ENCODE results near the gene FBXL13.
"Not testable (repeated sequence)": the region's sequence is repeated elsewhere in the genome, so short reads cannot be mapped to it uniquely, and the experiment has no call there.

The FBXL13 gene

GRCh38 chr7:103083210-103083609 is 8.6 kb upstream of the FBXL13 start:
- H3K4me1 ChIP-seq (ENCODE audit: control insufficient read depth, insufficient read depth, low read length, poor library complexity, severe bottlenecking) = no peaks in the 10 kb centered on the region
- no peak for DNase-seq
- H3K36me3 ChIP-seq (ENCODE audit: control insufficient read depth, insufficient read depth, low read length) = peaks cover 20% of the 10 kb centered on the region
- H3K4me3 ChIP-seq (ENCODE audit: insufficient read depth, low read depth, low read length, poor library complexity, severe bottlenecking) = no peak overlapping the region
- no peaks in the 10 kb centered on the region for H3K9me3 ChIP-seq (ENCODE audit: control insufficient read depth, low read length)
- H3K27me3 ChIP-seq (replicated peaks; ENCODE audit: control insufficient read depth, insufficient read depth, low read length, poor library complexity, severe bottlenecking) = no peaks in the 10 kb centered on the region
- H3K27ac ChIP-seq (ENCODE audit: insufficient read depth, low read length, poor library complexity, severe bottlenecking) = no peak overlapping the region

GRCh38 chr7:103082497-103082896 is 7.9 kb upstream of the FBXL13 start:
- no peak for DNase-seq
- Histone ChIP-seq H3K4me3 (ENCODE audit: insufficient read depth, low read depth, low read length, poor library complexity, severe bottlenecking) (no peak overlapping the region), H3K27ac (ENCODE audit: insufficient read depth, low read length, poor library complexity, severe bottlenecking) (no peak overlapping the region), H3K36me3 (ENCODE audit: control insufficient read depth, insufficient read depth, low read length) (peaks cover 16% of the 10 kb centered on the region), H3K9me3 (ENCODE audit: control insufficient read depth, low read length) (no peaks in the 10 kb centered on the region), H3K4me1 (ENCODE audit: control insufficient read depth, insufficient read depth, low read length, poor library complexity, severe bottlenecking) (no peaks in the 10 kb centered on the region), H3K27me3 (replicated peaks; ENCODE audit: control insufficient read depth, insufficient read depth, low read length, poor library complexity, severe bottlenecking) (no peaks in the 10 kb centered on the region)

- peaks cover 14% of the 10 kb centered on the region for H3K36me3 ChIP-seq (ENCODE audit: control insufficient read depth, insufficient read depth, low read length)
- DNase-seq = no peak
- H3K9me3 ChIP-seq (ENCODE audit: control insufficient read depth, low read length) = no peaks in the 10 kb centered on the region
- no peak overlapping the region for H3K4me3 ChIP-seq (ENCODE audit: insufficient read depth, low read depth, low read length, poor library complexity, severe bottlenecking)
- H3K27ac ChIP-seq (ENCODE audit: insufficient read depth, low read length, poor library complexity, severe bottlenecking) = no peak overlapping the region
- no peaks in the 10 kb centered on the region for H3K27me3 ChIP-seq (replicated peaks; ENCODE audit: control insufficient read depth, insufficient read depth, low read length, poor library complexity, severe bottlenecking)
- H3K4me1 ChIP-seq (ENCODE audit: control insufficient read depth, insufficient read depth, low read length, poor library complexity, severe bottlenecking) = peaks cover 6% of the 10 kb centered on the region
Measured at GRCh38 chr7:103080923-103081322, 6.3 kb upstream of the FBXL13 start.

GRCh38 chr7:103079836-103080235 is 5.2 kb upstream of the FBXL13 start:
- H3K4me1 ChIP-seq (ENCODE audit: control insufficient read depth, insufficient read depth, low read length, poor library complexity, severe bottlenecking) = peaks cover 11% of the 10 kb centered on the region
- no peaks in the 10 kb centered on the region for H3K9me3 ChIP-seq (ENCODE audit: control insufficient read depth, low read length)
- H3K27ac ChIP-seq (ENCODE audit: insufficient read depth, low read length, poor library complexity, severe bottlenecking) = no peak overlapping the region
- no peaks in the 10 kb centered on the region for H3K27me3 ChIP-seq (replicated peaks; ENCODE audit: control insufficient read depth, insufficient read depth, low read length, poor library complexity, severe bottlenecking)
- no peak for DNase-seq
- H3K4me3 ChIP-seq (ENCODE audit: insufficient read depth, low read depth, low read length, poor library complexity, severe bottlenecking) = no peak overlapping the region
- peaks cover 11% of the 10 kb centered on the region for H3K36me3 ChIP-seq (ENCODE audit: control insufficient read depth, insufficient read depth, low read length)

- not testable (repeated sequence) for H3K27ac ChIP-seq (ENCODE audit: insufficient read depth, low read length, poor library complexity, severe bottlenecking)
Measured at GRCh38 chr7:103078226-103078625, 3.6 kb upstream of the FBXL13 start.

GRCh38 chr7:103077318-103077717 is 2.7 kb upstream of the FBXL13 start:
- no peaks in the 10 kb centered on the region for H3K36me3 ChIP-seq (ENCODE audit: control insufficient read depth, insufficient read depth, low read length)
- no peak for DNase-seq
- no peak overlapping the region for H3K4me3 ChIP-seq (ENCODE audit: insufficient read depth, low read depth, low read length, poor library complexity, severe bottlenecking)
- H3K27ac ChIP-seq (ENCODE audit: insufficient read depth, low read length, poor library complexity, severe bottlenecking) = no peak overlapping the region
- H3K27me3 ChIP-seq (replicated peaks; ENCODE audit: control insufficient read depth, insufficient read depth, low read length, poor library complexity, severe bottlenecking) = no peaks in the 10 kb centered on the region
- H3K9me3 ChIP-seq (ENCODE audit: control insufficient read depth, low read length) = no peaks in the 10 kb centered on the region
- peaks cover 11% of the 10 kb centered on the region for H3K4me1 ChIP-seq (ENCODE audit: control insufficient read depth, insufficient read depth, low read length, poor library complexity, severe bottlenecking)

More at GRCh38 chr7:103078226-103078625, 3.6 kb upstream of the FBXL13 start:
- not testable (repeated sequence) for H3K27me3 ChIP-seq (replicated peaks; ENCODE audit: control insufficient read depth, insufficient read depth, low read length, poor library complexity, severe bottlenecking); H3K4me3 ChIP-seq (ENCODE audit: insufficient read depth, low read depth, low read length, poor library complexity, severe bottlenecking); H3K9me3 ChIP-seq (ENCODE audit: control insufficient read depth, low read length); H3K36me3 ChIP-seq (ENCODE audit: control insufficient read depth, insufficient read depth, low read length); DNase-seq
- H3K4me1 ChIP-seq (ENCODE audit: control insufficient read depth, insufficient read depth, low read length, poor library complexity, severe bottlenecking) = peaks cover 11% of the 10 kb centered on the region

- peaks cover 11% of the 10 kb centered on the region for H3K4me1 ChIP-seq (ENCODE audit: control insufficient read depth, insufficient read depth, low read length, poor library complexity, severe bottlenecking)
- no peak for DNase-seq
- H3K27me3 ChIP-seq (replicated peaks; ENCODE audit: control insufficient read depth, insufficient read depth, low read length, poor library complexity, severe bottlenecking) = no peaks in the 10 kb centered on the region
- H3K27ac ChIP-seq (ENCODE audit: insufficient read depth, low read length, poor library complexity, severe bottlenecking) = no peak overlapping the region
- H3K9me3 ChIP-seq (ENCODE audit: control insufficient read depth, low read length) = no peaks in the 10 kb centered on the region
- H3K4me3 ChIP-seq (ENCODE audit: insufficient read depth, low read depth, low read length, poor library complexity, severe bottlenecking) = no peak overlapping the region
- no peaks in the 10 kb centered on the region for H3K36me3 ChIP-seq (ENCODE audit: control insufficient read depth, insufficient read depth, low read length)
Measured at GRCh38 chr7:103076764-103077163, 2.2 kb upstream of the FBXL13 start.

- peak; percentile 46 to 53 (median 50) for DNase-seq
- Histone ChIP-seq H3K27me3 (replicated peaks; ENCODE audit: control insufficient read depth, insufficient read depth, low read length, poor library complexity, severe bottlenecking) (no peaks in the 10 kb centered on the region), H3K4me3 (ENCODE audit: insufficient read depth, low read depth, low read length, poor library complexity, severe bottlenecking) (peak overlapping the region; percentile 86), H3K4me1 (ENCODE audit: control insufficient read depth, insufficient read depth, low read length, poor library complexity, severe bottlenecking) (peaks cover 11% of the 10 kb centered on the region), H3K9me3 (ENCODE audit: control insufficient read depth, low read length) (no peaks in the 10 kb centered on the region), H3K27ac (ENCODE audit: insufficient read depth, low read length, poor library complexity, severe bottlenecking) (peak overlapping the region; percentile 63), H3K36me3 (ENCODE audit: control insufficient read depth, insufficient read depth, low read length) (no peaks in the 10 kb centered on the region)
Measured at GRCh38 chr7:103075337-103075918, 832 bp upstream of the FBXL13 start.

- no peak for DNase-seq
- Histone ChIP-seq H3K27ac (ENCODE audit: insufficient read depth, low read length, poor library complexity, severe bottlenecking) (peak overlapping the region; percentile 63), H3K4me1 (ENCODE audit: control insufficient read depth, insufficient read depth, low read length, poor library complexity, severe bottlenecking) (peaks cover 11% of the 10 kb centered on the region)
Measured at GRCh38 chr7:103073989-103074518, 542 bp downstream of the FBXL13 start.

GRCh38 chr7:103071000-103071399 is 3.6 kb downstream of the FBXL13 start:
- Histone ChIP-seq H3K4me1 (ENCODE audit: control insufficient read depth, insufficient read depth, low read length, poor library complexity, severe bottlenecking) (peaks cover 5% of the 10 kb centered on the region), H3K9me3 (ENCODE audit: control insufficient read depth, low read length) (no peaks in the 10 kb centered on the region)
- DNase-seq = no peak

More at GRCh38 chr7:103073989-103074518, 542 bp downstream of the FBXL13 start:
- Histone ChIP-seq H3K9me3 (ENCODE audit: control insufficient read depth, low read length) (no peaks in the 10 kb centered on the region), H3K27me3 (replicated peaks; ENCODE audit: control insufficient read depth, insufficient read depth, low read length, poor library complexity, severe bottlenecking) (no peaks in the 10 kb centered on the region), H3K36me3 (ENCODE audit: control insufficient read depth, insufficient read depth, low read length) (no peaks in the 10 kb centered on the region), H3K4me3 (ENCODE audit: insufficient read depth, low read depth, low read length, poor library complexity, severe bottlenecking) (peak overlapping the region; percentile 86)

More at GRCh38 chr7:103071000-103071399, 3.6 kb downstream of the FBXL13 start:
- no peaks in the 10 kb centered on the region for H3K36me3 ChIP-seq (ENCODE audit: control insufficient read depth, insufficient read depth, low read length)
- no peak overlapping the region for H3K27ac ChIP-seq (ENCODE audit: insufficient read depth, low read length, poor library complexity, severe bottlenecking)
- H3K27me3 ChIP-seq (replicated peaks; ENCODE audit: control insufficient read depth, insufficient read depth, low read length, poor library complexity, severe bottlenecking) = no peaks in the 10 kb centered on the region
- no peak overlapping the region for H3K4me3 ChIP-seq (ENCODE audit: insufficient read depth, low read depth, low read length, poor library complexity, severe bottlenecking)

Measured in effector memory CD4-positive, alpha-beta T cell (primary cell).